ENCODE data around the gene ANO1. TPM values are rescaled to one million over a fixed set of nuclear protein-coding genes. Genes with fewer than 3 reads are reported as not detected.

ANO1 gene
- total RNA-seq, 2 donors from 2014 or later: 15.9 to 25.6 TPM

GRCh38 chr11:70106757-70107156 is 28.6 kb downstream of the ANO1 start:
- intact Hi-C loops (cut with DNase I, micrococcal nuclease): no loop called here
- ATAC-seq: no peak
- DNase-seq: no peak

DNA sequence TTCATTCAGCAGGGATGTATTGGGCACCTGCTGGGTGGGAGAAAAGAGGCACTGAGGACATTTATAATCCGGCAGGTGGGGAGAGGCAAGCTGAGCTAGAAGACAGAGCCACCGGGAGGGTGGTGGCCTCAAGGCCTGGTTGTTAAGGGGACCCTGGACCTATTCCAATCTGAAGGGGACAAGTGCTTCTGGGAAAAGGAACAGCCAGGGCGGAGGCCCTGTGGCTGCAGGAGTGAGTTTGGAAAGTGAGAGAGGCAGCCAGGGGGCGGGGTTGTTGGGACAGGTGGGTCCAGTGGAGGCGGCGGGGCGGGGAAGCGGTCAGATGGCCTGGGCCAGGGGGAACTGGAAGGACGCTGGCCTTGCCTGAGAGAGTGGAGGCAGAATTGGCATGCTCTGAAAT is 29.1 kb downstream of the ANO1 start:
- DNase-seq (no peak), ATAC-seq (no peak)
- intact Hi-C loops (cut with DNase I, micrococcal nuclease): no loop called here

GRCh38 chr11:70107756-70108155 is 29.6 kb downstream of the ANO1 start:
- ATAC-seq (no peak), DNase-seq (no peak)
- intact Hi-C loops (cut with DNase I, micrococcal nuclease): no loop called here

DNA sequence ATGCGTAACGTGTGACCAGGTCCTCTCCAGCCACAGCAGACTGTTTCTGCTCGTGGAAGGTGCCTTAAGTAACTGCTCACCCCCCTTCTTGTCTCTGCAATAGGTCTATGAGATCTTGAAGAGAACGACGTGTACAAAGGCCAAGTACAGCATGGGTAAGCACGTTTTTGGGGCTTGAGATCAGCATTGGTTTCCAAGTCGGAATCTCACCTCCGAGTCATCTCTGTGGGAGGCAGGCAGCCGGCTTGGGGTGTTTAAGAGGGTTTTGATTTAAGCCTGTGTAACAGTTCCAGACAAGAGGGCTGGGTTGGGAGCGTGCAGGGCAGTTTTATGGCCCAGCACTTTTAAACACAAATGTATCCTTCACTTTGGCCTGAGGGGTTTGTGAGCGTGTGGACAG is 30.1 kb downstream of the ANO1 start:
- no peak for ATAC-seq
- peak in 1 of 2 donors; percentile 64 for DNase-seq
- intact Hi-C loops (cut with DNase I, micrococcal nuclease): no loop called here

GRCh38 chr11:70109006-70109405 is 30.9 kb downstream of the ANO1 start:
- intact Hi-C loops (cut with DNase I, micrococcal nuclease): no loop called here
- no peak for ATAC-seq
- no peak for DNase-seq

GRCh38 chr11:70109903-70110302 is 31.8 kb downstream of the ANO1 start:
- no peak for ATAC-seq
- no peak for DNase-seq
- intact Hi-C loops (cut with DNase I, micrococcal nuclease): no loop called here

GRCh38 chr11:70110538-70111055 is 32.5 kb downstream of the ANO1 start:
- DNase-seq (no peak), ATAC-seq (no peak)
- intact Hi-C loops (cut with DNase I, micrococcal nuclease): no loop called here

DNA sequence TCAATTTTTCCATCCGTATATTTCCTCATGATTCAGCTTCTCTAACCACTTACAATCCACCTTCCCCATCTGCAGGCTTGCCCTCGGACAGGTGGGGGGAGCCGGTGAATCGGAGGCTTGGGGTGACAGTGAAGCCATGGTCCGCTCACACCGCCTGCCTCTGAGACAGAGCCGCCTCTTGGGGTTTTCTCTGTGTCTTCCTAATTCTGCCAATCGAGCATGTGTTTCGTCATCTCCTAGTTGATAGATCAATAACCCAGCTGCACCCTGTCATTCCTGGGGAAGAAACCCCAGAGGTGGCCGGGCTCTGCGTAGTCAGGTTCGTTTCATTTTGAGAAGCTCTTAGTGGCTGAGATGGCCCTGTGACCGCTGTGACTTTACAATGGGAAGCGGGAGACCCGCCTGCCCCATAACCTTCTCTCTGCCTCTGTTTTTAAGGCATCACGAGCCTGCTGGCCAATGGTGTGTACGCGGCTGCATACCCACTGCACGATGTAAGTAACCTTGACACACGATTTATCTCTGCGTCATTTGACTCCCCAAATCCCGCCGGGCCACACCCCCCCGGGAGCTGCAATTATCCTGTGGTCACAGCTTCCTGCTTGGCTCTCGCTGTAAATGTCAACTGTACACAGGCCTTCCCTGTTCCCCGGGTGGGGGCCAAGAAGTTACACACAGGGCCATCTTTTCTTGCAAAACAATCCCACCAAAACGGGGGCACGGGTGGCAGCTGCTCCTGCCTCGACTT is 33.3 kb downstream of the ANO1 start:
- peak; percentile 97 for ATAC-seq
- intact Hi-C loops (cut with DNase I, micrococcal nuclease): no loop called here
- DNase-seq: peak; percentile 78 to 83

DNA sequence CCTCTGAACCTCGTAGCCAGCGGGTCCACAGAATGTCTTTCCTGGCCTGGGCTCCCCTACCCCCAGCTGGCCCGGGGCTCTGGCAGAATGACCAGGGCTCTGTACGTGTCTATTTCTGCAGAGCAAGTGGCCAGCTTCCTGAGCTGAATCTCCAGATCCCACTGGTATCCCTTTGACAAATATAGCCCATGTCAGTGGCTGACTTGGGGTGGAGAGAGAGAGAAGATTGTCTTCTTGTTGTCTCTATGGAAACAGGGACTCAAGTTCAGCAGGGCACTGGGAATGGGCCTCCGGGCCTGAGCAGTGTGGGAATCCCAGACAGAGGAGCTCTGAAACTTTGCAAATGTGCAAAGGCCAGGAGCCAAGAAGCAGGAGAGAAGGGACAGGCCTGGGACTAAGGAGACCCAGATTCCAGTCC is 33.9 kb downstream of the ANO1 start:
- no peak for DNase-seq
- ATAC-seq: peak; percentile 31

GRCh38 chr11:70113801-70114200 is 35.7 kb downstream of the ANO1 start:
- ATAC-seq (no peak), DNase-seq (no peak)
- intact Hi-C loops (cut with DNase I, micrococcal nuclease): no loop called here

More for the DNA sequence above, 33.9 kb downstream of the ANO1 start:
- intact Hi-C loops (cut with DNase I, micrococcal nuclease): no loop called here

- intact Hi-C loops (cut with DNase I, micrococcal nuclease): no loop called here
Measured at GRCh38 chr11:70115778-70116177, 37.7 kb downstream of the ANO1 start.

GRCh38 chr11:70116386-70117065 is 38.4 kb downstream of the ANO1 start:
- ATAC-seq: no peak
- intact Hi-C loops (cut with DNase I, micrococcal nuclease): no loop called here
- no peak for DNase-seq

More at GRCh38 chr11:70115778-70116177, 37.7 kb downstream of the ANO1 start:
- no peak for ATAC-seq
- no peak for DNase-seq

- intact Hi-C loops (cut with DNase I, micrococcal nuclease): no loop called here
- no peak for ATAC-seq
- DNase-seq: no peak
Measured at GRCh38 chr11:70117567-70118145, 39.5 kb downstream of the ANO1 start.

- ATAC-seq (no peak), DNase-seq (no peak)
- intact Hi-C loops (cut with DNase I, micrococcal nuclease): no loop called here
Measured at GRCh38 chr11:70118642-70119041, 40.5 kb downstream of the ANO1 start.

DNA sequence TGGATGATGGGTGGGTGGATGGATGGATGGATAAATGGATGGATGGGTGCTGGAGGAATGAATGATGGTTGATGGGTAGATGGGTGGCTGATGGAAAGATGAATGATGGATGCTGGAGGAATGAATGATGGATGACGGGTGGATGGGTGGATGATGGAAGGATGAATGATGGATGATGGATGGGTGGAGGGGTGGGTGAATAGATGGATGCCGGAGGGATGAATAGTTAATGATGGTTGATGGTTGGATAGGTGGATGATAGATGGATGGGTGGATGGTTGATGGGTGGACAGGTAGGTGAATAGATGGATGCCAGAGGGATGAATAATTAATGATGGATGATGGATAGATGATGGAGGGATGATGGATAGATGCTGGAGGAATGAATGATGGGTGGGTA is 41.4 kb downstream of the ANO1 start:
- intact Hi-C loops (cut with DNase I, micrococcal nuclease): no loop called here
- DNase-seq: no peak
- ATAC-seq: no peak

- intact Hi-C loops (cut with DNase I, micrococcal nuclease): no loop called here
- no peak for DNase-seq
- ATAC-seq: no peak
Measured at GRCh38 chr11:70120674-70121073, 42.6 kb downstream of the ANO1 start.

GRCh38 chr11:70122490-70123198 is 44.5 kb downstream of the ANO1 start:
- intact Hi-C loops (cut with DNase I, micrococcal nuclease): no loop called here
- peak; percentile 58 for ATAC-seq
- no peak for DNase-seq

DNA sequence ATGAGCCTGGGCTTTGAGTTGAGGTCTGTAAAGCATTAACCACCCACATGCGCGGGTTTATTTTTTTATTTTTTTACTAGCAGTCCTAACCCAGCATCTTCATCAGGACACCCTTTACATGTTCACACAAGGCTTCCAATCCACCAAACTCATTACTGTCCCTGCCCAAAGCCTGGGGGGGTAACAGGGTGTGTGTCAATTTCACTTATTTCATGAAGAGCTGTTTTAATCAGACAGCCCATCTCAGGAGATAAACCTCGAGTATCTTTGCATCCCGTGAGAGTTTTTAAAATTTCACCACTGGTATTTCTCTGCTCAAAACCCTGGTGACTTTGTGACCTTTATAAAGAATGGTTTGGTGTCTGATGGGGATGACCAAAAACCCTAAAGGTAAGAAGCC is 45.6 kb downstream of the ANO1 start:
- intact Hi-C loops (cut with DNase I, micrococcal nuclease): no loop called here
- DNase-seq (no peak), ATAC-seq (no peak)

DNA sequence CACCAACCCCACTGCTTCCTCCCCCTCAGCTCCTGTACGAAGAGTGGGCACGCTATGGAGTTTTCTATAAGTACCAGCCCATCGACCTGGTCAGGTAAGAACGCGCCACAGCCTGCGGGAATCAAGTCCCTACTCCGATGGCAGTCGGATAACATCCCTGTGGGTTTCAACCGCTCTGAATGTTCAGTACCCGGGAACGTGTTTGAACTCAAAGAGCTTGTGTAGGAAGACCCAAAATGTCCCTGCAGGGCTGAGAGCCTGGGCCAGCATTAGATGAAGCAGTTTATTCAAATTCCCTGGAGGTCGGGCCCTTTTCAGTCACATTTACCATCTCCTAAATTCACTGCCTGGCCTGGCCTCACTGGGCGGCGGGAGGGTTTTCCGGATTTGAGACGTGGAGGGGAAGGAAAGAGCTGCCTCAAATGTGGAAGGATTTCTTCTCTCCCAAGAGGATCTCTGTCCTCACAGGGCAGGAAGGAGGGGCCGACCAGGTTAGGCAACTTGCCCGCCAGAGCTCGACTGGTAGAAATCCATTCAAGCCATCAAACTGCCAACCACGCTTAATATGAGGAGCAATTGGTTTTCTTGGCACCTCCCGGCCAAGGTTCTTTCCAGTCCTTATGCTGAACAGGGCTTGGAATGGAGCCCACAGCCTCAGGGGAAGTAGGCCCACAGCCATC is 46.3 kb downstream of the ANO1 start:
- no peak for ATAC-seq
- peak in 1 of 2 donors; percentile 46 for DNase-seq
- intact Hi-C loops (cut with DNase I, micrococcal nuclease): no loop called here

Measured in left colon (tissue), 2 donors.